H9 (cell line): Measurements from ENCODE around the gene RETREG3. TPM values are rescaled to one million over a fixed set of nuclear protein-coding genes. Genes with fewer than 3 reads are reported as not detected.

Experiments used
- DNase-seq: peaks from one replicate; pipeline ENCODE4 v3.0.0-alpha.2; 2017
- H2AFZ ChIP-seq: one replicate; pipeline ENCODE4 v1.6.1; 2013; ENCODE audit warnings: mild to moderate bottlenecking, low read length, control low read depth, moderate library complexity
- H2AK5ac ChIP-seq: 2 replicates; pipeline ENCODE4 v1.6.1; 2013; ENCODE audit warnings: low read length, control low read depth, mixed read lengths; ENCODE audit not compliant: insufficient read length
- H2BK120ac ChIP-seq: one replicate; pipeline ENCODE4 v1.6.1; 2013; ENCODE audit warnings: low read depth, mild to moderate bottlenecking, low read length, control low read depth, inconsistent platforms; ENCODE audit not compliant: poor library complexity, severe bottlenecking
- H2BK12ac ChIP-seq: 2 replicates; pipeline ENCODE4 v1.6.1; 2013; ENCODE audit warnings: low read length, control low read depth, mixed read lengths, low read depth; ENCODE audit not compliant: insufficient read length
- H2BK15ac ChIP-seq: 2 replicates; pipeline ENCODE4 v1.6.1; 2013; ENCODE audit warnings: low read depth, low read length, control low read depth
- H2BK20ac ChIP-seq: one replicate; pipeline ENCODE4 v1.6.1; 2013; ENCODE audit warnings: low read depth, mild to moderate bottlenecking, low read length, control low read depth, inconsistent platforms; ENCODE audit not compliant: poor library complexity, severe bottlenecking
- H2BK5ac ChIP-seq: 2 replicates; pipeline ENCODE4 v1.6.1; 2013; ENCODE audit warnings: low read length, control low read depth, mixed read lengths; ENCODE audit not compliant: insufficient read length
- H3K14ac ChIP-seq: 2 replicates; pipeline ENCODE4 v1.6.1; 2013; ENCODE audit warnings: low read length, control low read depth; ENCODE audit not compliant: insufficient read depth
- H3K18ac ChIP-seq: 2 replicates; pipeline ENCODE4 v1.6.1; 2013; ENCODE audit warnings: low read depth, mild to moderate bottlenecking, mixed read lengths, low read length, control low read depth; ENCODE audit not compliant: insufficient read length
- H3K23ac ChIP-seq: 2 replicates; pipeline ENCODE4 v1.6.1; 2013; ENCODE audit warnings: low read length, control low read depth, mixed read lengths, low read depth; ENCODE audit not compliant: insufficient read length
- H3K23me2 ChIP-seq: 2 replicates; pipeline ENCODE4 v1.6.1; 2013; ENCODE audit warnings: low read depth, mild to moderate bottlenecking, mixed read lengths, low read length, control low read depth; ENCODE audit not compliant: insufficient read length, poor library complexity, severe bottlenecking
- H3K27ac ChIP-seq: 2 replicates; pipeline ENCODE4 v1.5.1; 2013; ENCODE audit warnings: low read length, control low read depth, mixed read lengths, low read depth; ENCODE audit not compliant: insufficient read length
- H3K27me3 ChIP-seq: 2 replicates; pipeline ENCODE4 v1.6.1; 2013; ENCODE audit warnings: low read length, control low read depth, inconsistent platforms; ENCODE audit not compliant: insufficient read depth
- H3K4ac ChIP-seq: 2 replicates; pipeline ENCODE4 v1.6.1; 2013; ENCODE audit warnings: low read depth, mild to moderate bottlenecking, control low read depth, inconsistent platforms, low read length, moderate library complexity
- H3K4me1 ChIP-seq: 2 replicates; pipeline ENCODE4 v1.6.1; 2013; ENCODE audit warnings: low read length, control low read depth, inconsistent platforms; ENCODE audit not compliant: insufficient read depth
- H3K4me2 ChIP-seq: 2 replicates; pipeline ENCODE4 v1.6.1; 2013; ENCODE audit warnings: low read length, control low read depth, mixed read lengths; ENCODE audit not compliant: insufficient read length, insufficient read depth
- H3K56ac ChIP-seq: 2 replicates; pipeline ENCODE4 v1.6.1; 2013; ENCODE audit warnings: low read depth, mild to moderate bottlenecking, mixed read lengths, low read length, control low read depth; ENCODE audit not compliant: insufficient read length
- H3K79me1 ChIP-seq: 2 replicates; pipeline ENCODE4 v1.6.1; 2013; ENCODE audit warnings: low read depth, mild to moderate bottlenecking, moderate library complexity, low read length, control low read depth, inconsistent platforms; ENCODE audit not compliant: insufficient read depth, poor library complexity, severe bottlenecking
- H3K79me2 ChIP-seq: 2 replicates; pipeline ENCODE4 v1.6.1; 2013; ENCODE audit warnings: low read length, control low read depth, inconsistent platforms; ENCODE audit not compliant: insufficient read depth
- H3K9ac ChIP-seq: 2 replicates; pipeline ENCODE4 v1.6.1; 2013; ENCODE audit warnings: low read length, control low read depth, mixed read lengths; ENCODE audit not compliant: insufficient read length; ENCODE audit errors: extremely low read depth
- H3K9me3 ChIP-seq: one replicate; pipeline ENCODE4 v1.6.1; 2013; ENCODE audit warnings: low read depth, low read length, inconsistent platforms; ENCODE audit not compliant: control insufficient read depth
- H3T11ph ChIP-seq: one replicate; pipeline ENCODE4 v1.6.1; 2013; ENCODE audit warnings: mild to moderate bottlenecking, low read length, control low read depth, inconsistent platforms
- H4K20me1 ChIP-seq: one replicate; pipeline ENCODE4 v1.6.1; 2013; ENCODE audit not compliant: control insufficient read depth, insufficient read length, insufficient read depth
- H4K5ac ChIP-seq: 2 replicates; pipeline ENCODE4 v1.6.1; 2013; ENCODE audit warnings: low read depth, mild to moderate bottlenecking, mixed read lengths, low read length, control low read depth; ENCODE audit not compliant: insufficient read length
- H4K8ac ChIP-seq: replicated peaks from 2 replicates; pipeline ENCODE4 v1.6.1; 2013; ENCODE audit warnings: low read length, control low read depth, mixed read lengths, low read depth; ENCODE audit not compliant: insufficient read length
- H4K91ac ChIP-seq: 2 replicates; pipeline ENCODE4 v1.6.1; 2013; ENCODE audit warnings: low read depth, mild to moderate bottlenecking, moderate library complexity, mixed read lengths, low read length, control low read depth; ENCODE audit not compliant: insufficient read length
- H3K27ac Mint-ChIP-seq, 3 experiments: 2 replicates in 2 of 3; 3 replicates in 1 of 3; pipeline ENCODE4 v1.8.0; 2020 to 2021; ENCODE audit warnings: mixed read lengths in 3 of 3, mild to moderate bottlenecking in 1 of 3, moderate library complexity in 1 of 3
- H3K27me3 Mint-ChIP-seq: 2 replicates; pipeline ENCODE4 v1.8.0; 2021; ENCODE audit warnings: low read depth, mild to moderate bottlenecking, moderate library complexity, mixed read lengths
- H3K36me3 Mint-ChIP-seq, 3 experiments: 2 replicates in 2 of 3; 3 replicates in 1 of 3; pipeline ENCODE4 v1.8.0; 2020 to 2021; ENCODE audit warnings: low read depth in 3 of 3, mixed read lengths in 3 of 3; ENCODE audit not compliant: insufficient read depth in 1 of 3
- H3K4me1 Mint-ChIP-seq, 2 experiments: 2 replicates each; pipeline ENCODE4 v1.8.0; 2020; ENCODE audit warnings: mixed read lengths in 2 of 2
- H3K4me3 Mint-ChIP-seq, 2 experiments: 2 replicates in 1 of 2; 3 replicates in 1 of 2; pipeline ENCODE4 v1.8.0; 2020 to 2021; ENCODE audit warnings: mild to moderate bottlenecking in 2 of 2, mixed read lengths in 2 of 2, moderate library complexity in 1 of 2
- H3K9me3 Mint-ChIP-seq, 2 experiments: 2 replicates in 1 of 2; 3 replicates in 1 of 2; pipeline ENCODE4 v1.8.0; 2020; ENCODE audit warnings: mild to moderate bottlenecking in 2 of 2, mixed read lengths in 2 of 2, moderate library complexity in 1 of 2
- CTCF ChIP-seq: fragments of 200-600 bp; sonication (generic); conservative IDR thresholded peaks from 3 replicates; pipeline ENCODE4 v1.8.0; 2021; ENCODE audit warnings: antibody characterized with exemption, mild to moderate bottlenecking
- WGBS: extraction: QIAGEN DNeasy Blood & Tissue Kit; methylation state at CpG from one replicate; pipeline ENCODE4 v1.1.7; 2013; ENCODE audit warnings: missing lambda C conversion rate, low lambda C conversion rate, mixed read lengths; ENCODE audit not compliant: insufficient read length; ENCODE audit errors: extremely low coverage; 5-methylcytosine and 5-hydroxymethylcytosine counted together
- total RNA-seq: library from RNA; stranded (reverse); gene quantifications from 2 replicates; pipeline ENCODE4 v1.2.1, GENCODE V29; 2021

The RETREG3 gene
- total RNA-seq, 1 experiment from 2014 or later, result 47.3 TPM

- Histone ChIP-seq H3K9ac (no peak overlapping the region), H3T11ph (no peak overlapping the region), H3K23me2 (peaks cover 16% of the 10 kb centered on the region), H3K27me3 (no peaks in the 10 kb centered on the region), H4K91ac (no peak overlapping the region), H2AK5ac (no peak overlapping the region), H2AFZ (no peak overlapping the region), H3K23ac (no peak overlapping the region), H3K4me2 (no peak overlapping the region), H3K14ac (no peak overlapping the region), H4K20me1 (no peaks in the 10 kb centered on the region), H3K79me2 (peaks cover 7% of the 10 kb centered on the region; the same call in 1 of the 2 replicates), H3K27ac (no peak overlapping the region), H4K5ac (no peak overlapping the region), H4K8ac (no peak overlapping the region), H2BK20ac (no peak overlapping the region), H2BK5ac (no peak overlapping the region), H2BK15ac (no peak overlapping the region), H3K9me3 (no peaks in the 10 kb centered on the region), H3K79me1 (peaks cover 4% of the 10 kb centered on the region), H2BK12ac (no peak overlapping the region), H2BK120ac (no peak overlapping the region), H3K4ac (no peak overlapping the region), H3K4me1 (peaks cover 2% of the 10 kb centered on the region; the same call in 1 of the 2 replicates), H3K56ac (no peak overlapping the region), H3K18ac (no peak overlapping the region)
- Mint-ChIP-seq H3K4me1 (peaks cover 17 to 25% of the 10 kb centered on the region in 2 experiments), H3K4me3 (peak overlapping the region in 1 of 2 experiments; percentile 5; a peak in 2 of 5 replicates), H3K27me3 (no peaks in the 10 kb centered on the region), H3K27ac (no peak overlapping the region), H3K36me3 (peaks cover 15 to 48% (median 40%) of the 10 kb centered on the region in 3 experiments), H3K9me3 (no peaks in the 10 kb centered on the region)
- no peak for TF ChIP-seq CTCF
- DNase-seq, result no peak
- WGBS, result no CpG with 5 or more reads among the region's 15 CpGs
Observed at GRCh38 chr17:42564815-42565522, 44.2 kb downstream of the RETREG3 start.
